ACHN (cell line): ENCODE results near the gene CCDC192.

Experiments used
- DNase-seq: peaks from one replicate; pipeline ENCODE4 v3.0.0-alpha.2; 2015
- in situ Hi-C: cut with HindIII; loops from 2 replicates; pipeline ENCODE4 v1.10.0; 2017; ENCODE audit warnings: low sequenced_read_pairs, low pct_ligation_motif_present, low pct_unique_long_range_greater_than_20kb

CCDC192 gene

DNA sequence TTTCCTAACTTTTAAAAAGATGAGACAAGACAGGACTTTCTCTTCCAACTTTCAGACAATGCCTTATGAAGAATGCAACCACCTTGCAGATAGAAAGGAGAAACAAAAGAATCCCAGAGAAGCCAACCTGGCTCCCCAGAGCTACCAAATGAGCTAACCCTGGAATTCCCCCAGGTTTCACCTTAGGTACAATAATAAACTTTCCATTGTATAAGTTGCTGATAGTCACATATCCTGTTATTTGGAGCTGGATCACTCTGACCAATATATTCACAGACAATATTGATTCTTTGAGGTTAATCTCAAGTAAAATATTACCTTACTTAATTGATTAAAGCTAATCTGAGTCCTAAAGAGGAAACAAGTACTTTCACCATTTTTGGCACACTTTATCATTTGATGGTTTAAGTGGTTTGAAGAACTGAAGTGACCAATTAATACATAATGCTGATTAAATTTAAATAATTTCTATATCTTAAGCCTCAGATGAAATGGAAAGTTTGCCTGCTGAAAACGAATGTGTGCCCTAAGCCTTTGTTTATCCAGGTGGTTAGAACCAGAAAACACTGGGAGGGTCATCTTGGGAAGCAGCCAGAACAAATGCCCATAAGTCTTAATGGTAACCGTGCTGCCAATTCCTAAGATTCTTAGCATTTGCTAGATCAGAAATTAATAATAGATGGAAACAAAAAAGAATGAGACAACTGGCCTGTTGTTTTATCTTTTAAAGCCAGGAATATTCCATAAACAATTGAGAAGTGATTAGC is 220.8 kb downstream of the CCDC192 start:
- no peak for DNase-seq
- in situ Hi-C loops, result no loop called here

DNA sequence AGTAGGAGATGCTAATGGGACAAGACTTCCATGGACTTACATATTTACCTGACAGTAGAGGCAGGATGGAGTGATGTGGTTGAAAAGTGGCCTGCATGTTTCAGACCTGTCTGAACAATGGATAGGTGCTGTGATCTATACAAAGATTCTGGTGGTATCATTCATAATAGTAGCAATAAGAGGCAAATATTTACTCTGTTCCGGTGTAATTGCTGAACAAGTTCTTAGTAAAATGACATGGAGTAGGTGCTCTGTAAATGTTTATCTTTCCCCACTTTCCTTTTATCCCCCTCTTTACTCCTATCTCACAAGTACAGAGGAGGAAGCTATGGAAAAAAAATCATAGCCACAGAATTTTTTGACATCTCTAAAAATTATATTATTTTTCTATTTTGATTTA is 221.4 kb downstream of the CCDC192 start:
- in situ Hi-C loops, result no loop called here

DNA sequence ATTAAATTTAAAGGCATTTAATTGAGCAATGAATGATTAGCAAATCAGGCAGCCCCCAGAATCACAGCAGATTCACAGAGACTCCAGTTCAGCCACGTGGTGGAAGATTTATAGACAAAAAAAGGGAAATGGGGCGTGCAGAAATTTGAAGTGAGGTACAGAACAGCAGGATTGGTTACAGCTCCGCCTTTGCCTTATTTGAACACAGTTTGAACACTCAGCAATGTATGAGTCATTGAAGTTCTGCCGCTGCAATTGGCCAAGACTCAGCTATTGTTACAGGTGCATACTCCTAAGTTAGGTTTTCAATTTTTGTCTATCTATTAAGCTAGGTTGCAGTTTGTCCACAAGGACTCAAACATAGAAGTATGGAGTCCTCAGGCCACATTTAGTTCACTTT is 222.7 kb downstream of the CCDC192 start:
- no peak for DNase-seq
- in situ Hi-C loops, result no loop called here

More for the DNA sequence above, 221.4 kb downstream of the CCDC192 start:
- DNase-seq, result no peak

DNA sequence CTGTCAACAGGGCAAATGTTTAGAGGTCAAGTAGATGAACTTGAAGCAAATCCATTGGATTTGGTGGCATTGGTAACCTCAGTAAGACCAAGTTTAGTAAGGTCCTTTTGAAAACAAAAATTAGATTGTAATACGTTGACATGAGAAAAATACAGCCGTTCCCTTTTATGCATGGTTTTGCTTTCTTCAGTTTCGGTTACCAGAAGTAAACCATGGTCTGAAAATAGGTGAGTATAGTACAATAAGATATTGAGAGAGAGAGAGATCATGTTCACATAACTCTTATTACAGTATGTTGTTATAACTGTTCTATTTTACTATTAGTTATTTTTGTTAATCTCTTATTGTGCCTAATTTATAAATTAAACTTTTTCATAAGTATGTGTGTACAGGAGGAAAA is 223.8 kb downstream of the CCDC192 start:
- in situ Hi-C loops, result no loop called here
- no peak for DNase-seq

DNA sequence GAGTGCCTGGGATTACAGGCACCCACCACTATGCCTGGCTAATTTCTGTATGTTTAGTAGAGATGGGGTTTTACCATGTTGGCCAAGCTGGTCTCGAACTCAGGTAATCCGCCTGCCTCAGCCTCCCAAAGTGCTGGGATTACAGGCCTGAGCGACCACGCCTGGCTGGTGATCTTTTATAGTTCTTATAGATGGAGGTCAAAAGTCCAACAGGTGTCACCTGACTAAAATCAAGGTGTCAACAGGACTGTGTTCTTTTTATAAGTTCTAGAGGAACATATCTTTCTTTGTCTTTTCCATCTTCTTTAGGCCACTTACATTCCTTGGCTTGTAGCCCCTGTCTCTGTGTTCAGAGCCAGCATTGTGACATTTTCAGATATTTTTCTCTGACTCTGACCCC is 224.9 kb downstream of the CCDC192 start:
- DNase-seq, result no peak
- in situ Hi-C loops, result no loop called here

- peak; percentile 13 for DNase-seq
- in situ Hi-C loops, result no loop called here
Measured at GRCh38 chr5:127930311-127930710, 227.1 kb downstream of the CCDC192 start.

GRCh38 chr5:127931396-127931795 is 228.2 kb downstream of the CCDC192 start:
- in situ Hi-C loops, result no loop called here
- DNase-seq, result no peak

GRCh38 chr5:127933348-127933747 is 230.2 kb downstream of the CCDC192 start:
- in situ Hi-C loops, result no loop called here
- no peak for DNase-seq

DNA sequence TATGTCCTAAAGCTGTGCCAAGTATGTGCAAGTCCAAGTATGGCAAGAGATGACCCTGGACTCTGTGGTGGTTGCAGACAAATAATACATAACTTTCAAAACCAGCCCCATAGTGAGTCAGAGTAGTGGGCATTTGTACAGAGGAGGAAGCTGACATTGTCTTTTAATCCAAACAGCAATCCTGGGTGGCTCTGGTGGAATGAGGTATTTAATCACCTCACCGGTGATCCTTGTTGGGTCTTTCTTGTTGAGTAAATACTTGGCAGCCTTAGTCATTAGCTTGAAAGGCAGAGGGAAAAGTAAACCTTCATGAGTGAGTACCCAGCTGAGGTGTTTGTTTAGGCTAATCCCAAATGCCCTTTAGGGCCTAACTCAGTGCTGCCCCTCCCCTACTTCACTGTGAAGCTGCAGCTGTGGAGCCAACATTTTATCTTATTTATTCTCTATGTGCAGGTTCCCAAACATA is 231.6 kb downstream of the CCDC192 start:
- peak; percentile 72 for DNase-seq
- in situ Hi-C loops, result no loop called here

DNA sequence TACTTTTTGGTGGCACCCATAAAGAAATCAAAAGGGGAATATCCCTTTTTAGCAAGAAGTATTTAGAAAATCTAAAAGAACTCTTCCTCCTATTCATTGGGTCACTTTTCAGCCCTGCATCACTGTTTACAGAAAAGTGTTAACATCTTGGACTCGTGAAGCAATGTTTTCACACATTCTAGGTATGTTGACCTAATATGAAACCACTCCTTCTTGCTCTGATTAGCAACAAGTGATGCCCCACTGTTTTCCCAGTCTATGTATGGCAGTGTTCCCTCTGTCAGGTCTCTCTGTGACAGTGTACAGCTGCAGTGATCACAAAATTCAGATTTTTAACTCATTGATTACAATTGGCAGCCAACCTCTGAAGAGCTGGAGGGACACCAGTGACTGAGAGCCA is 232.2 kb downstream of the CCDC192 start:
- DNase-seq, result no peak
- in situ Hi-C loops, result no loop called here

DNA sequence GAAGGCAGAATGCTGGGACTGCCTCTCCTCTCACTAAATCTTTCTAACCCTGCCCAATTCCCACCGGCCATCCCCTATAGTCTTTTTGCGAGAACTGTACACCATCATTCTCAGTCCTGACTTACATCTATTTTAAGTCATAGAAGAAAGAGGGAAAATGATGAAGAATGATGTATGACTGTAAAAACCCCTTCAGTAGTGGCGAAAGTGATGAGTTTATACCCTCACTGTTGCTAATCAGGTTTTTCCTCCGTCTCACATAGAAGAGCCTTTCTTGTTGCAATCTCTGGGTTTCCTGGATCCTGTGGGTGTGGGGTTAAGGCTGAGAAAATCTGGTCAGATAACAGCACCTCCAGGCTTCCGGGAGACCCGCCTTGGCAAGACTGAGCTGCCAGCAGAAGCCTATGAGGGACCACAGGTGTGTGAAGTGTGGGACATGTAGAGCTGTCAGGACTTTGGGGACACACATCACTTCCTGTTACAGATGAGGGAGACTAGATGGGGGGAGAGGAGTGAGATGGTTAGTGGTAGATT is 233.3 kb downstream of the CCDC192 start:
- in situ Hi-C loops, result no loop called here
- no peak for DNase-seq

GRCh38 chr5:127938746-127939145 is 235.6 kb downstream of the CCDC192 start:
- in situ Hi-C loops, result no loop called here
- DNase-seq, result no peak

GRCh38 chr5:127940854-127941253 is 237.7 kb downstream of the CCDC192 start:
- in situ Hi-C loops, result no loop called here
- no peak for DNase-seq

- no peak for DNase-seq
Measured at GRCh38 chr5:127941646-127942045, 238.5 kb downstream of the CCDC192 start.

DNA sequence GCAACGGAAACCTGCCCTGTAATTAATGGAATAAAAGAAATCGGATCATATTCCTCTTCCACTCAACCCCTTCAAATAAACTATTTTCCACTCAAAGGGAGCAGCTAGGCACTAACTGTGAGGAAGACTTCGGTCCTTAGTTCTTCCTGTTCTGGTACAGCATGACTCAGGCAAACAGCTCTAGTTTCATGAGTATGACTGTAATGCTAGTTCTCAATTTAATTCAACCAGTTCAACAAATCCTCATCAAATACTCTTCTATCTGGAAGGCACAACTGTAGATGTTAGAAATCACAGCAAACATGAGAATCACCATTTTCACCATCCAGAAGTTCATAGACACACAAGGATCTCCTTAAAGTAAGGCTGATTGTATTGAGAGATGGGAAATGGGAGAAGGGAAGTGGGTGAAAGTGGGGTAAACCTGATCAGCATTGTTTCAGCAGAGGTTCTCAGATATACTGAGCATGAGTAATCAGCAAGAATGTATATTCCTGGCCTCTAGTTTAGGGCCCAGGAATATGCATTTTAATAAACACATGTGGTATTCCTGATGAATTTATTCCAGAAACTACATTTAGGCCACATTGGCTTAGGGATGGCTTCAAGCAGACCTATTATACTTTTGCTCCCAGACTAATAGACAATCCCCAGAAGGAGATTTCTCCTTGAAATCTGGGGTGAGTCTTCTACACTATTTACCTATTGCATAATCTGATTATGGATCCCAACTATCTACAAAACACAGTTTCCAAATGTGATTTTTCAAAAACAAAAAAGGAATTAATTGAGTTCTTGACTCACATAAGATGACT is 239.3 kb downstream of the CCDC192 start:
- in situ Hi-C loops, result no loop called here
- DNase-seq, result no peak

More at GRCh38 chr5:127941646-127942045, 238.5 kb downstream of the CCDC192 start:
- in situ Hi-C loops, result no loop called here

DNA sequence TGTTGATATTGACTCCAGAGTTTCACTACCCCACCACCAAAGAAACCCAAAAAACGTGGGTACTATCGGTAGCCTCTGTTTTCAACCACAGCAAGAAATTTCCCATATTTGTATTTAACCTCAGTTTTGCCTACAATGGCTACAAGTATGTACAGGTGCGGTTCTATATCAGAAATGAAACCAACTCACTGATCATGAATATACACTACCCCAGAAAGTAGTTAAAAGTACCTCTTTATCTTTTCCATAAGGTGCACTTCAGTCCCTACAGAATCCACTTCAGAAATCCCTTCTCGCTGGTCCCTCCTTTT is 239.8 kb downstream of the CCDC192 start:
- no peak for DNase-seq
- in situ Hi-C loops, result no loop called here

DNA sequence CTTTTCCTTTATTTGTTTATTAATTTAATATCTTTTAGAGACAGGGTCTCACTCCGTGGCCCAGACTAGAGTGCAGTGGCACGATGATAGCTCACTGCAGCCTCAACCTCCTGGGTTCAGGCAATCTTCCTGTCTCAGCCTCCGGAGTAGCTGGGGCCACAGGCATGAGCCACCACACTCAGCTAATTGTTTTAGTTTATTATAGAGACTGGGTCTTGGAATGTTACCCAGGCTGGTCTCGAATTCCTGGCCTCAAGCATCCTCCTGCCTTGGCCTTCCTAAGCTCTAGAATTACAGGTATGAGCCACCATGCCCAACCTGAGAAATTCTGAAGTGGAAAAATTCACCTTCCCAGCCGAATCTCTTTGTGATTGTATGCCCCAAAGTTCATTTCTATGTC is 240.9 kb downstream of the CCDC192 start:
- no peak for DNase-seq
- in situ Hi-C loops, result no loop called here

GRCh38 chr5:127947941-127948340 is 244.8 kb downstream of the CCDC192 start:
- no peak for DNase-seq
- in situ Hi-C loops, result no loop called here

DNA sequence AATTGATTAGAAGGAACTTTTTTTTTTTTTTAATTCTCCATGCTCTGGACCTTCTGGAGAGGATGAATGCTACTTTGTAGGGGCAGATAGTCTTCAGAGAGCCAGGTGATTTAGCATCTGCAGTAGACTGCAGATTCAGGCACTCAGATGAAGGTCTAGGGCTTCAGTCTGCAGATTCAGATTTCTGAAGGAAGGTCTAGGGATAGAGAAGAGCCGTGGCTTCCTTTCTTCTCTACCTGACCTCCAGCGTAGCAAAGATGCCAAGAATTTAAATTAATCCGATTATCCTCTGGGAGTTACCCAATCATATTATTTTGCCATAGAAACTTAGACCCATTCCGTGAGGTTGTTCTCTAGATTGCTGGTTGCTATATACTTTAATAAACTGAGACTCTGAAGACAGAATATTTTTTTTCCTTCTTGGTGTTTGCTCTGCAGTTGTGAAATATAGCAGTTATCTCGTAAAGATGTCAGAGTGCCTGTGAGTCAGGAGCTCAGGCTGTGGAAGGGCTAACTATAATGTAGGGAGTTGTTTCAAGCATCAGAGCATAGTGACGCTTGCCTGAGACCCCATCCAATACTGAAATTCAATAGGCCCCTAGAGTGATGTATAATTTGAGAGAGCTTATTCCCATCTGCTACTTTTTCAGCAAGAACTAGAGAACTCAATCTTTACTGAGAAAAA is 247.7 kb downstream of the CCDC192 start:
- no peak for DNase-seq
- in situ Hi-C loops, result no loop called here
